Measurements from ENCODE around the gene RNASE13. TPM values are rescaled to one million over a fixed set of nuclear protein-coding genes. Genes with fewer than 3 reads are reported as not detected.
A peak's percentile ranks its signal among the peaks of the same experiment; 100 is the strongest.

The RNASE13 gene
- total and polyA plus RNA-seq, 2 of the 4 experiments (the other 2 are of a cell fraction) = not detected

DNA sequence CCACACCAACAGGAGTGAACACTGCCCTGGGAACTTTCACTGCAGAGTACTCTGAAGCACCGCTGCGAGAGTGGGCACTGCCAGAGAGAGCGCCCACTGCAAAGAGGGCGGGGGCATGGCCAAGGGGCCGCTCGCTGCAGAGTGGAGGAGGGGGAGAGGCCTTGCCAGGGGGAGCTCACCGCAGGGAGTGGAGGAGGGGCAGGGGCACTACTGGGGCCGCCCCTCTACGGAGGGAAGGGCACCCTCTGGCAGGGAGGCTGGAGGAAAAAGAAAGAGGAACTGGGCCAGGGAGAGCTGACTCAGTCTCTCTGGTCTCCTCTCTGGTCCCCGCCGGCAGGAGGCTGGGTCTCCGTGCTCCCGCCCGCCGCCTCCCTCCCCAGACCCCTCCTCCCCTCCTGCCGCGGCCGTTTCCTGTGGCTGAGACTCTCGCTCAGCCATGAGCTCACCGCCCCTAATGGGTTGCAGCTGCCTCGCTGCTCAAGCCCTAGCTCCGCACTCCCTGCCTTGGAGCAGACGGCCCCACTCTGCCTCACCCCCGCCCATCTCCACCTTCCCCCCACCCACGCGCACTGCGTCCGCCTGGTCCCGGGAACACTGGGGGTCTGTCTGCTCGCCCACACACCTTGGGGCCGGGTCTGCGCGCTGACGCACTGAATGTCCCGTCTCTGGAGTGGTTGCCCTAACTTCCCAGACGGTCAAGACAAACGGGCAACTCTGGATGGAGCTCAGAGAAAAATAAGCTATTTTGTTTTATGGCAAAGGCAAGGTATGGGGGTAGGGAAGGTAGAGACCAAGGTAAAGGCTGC is 36.8 kb upstream of the RNASE13 start:
- Histone ChIP-seq H3K4me1 (ENCODE audit: control insufficient read depth, insufficient read depth, low read length) (peaks cover 22% of the 10 kb centered on the region), H4K91ac (ENCODE audit: insufficient read depth, low read depth, low read length) (peak overlapping the region; percentile 66), H4K5ac (ENCODE audit: low read depth, low read length) (peak overlapping the region; percentile 28), H2BK20ac (ENCODE audit: low read depth, low read length) (0 out of 2 replicates have a peak overlapping the region, but pooled peaks have one; percentile 18), H3K9me3 (ENCODE audit: control insufficient read depth, insufficient read depth, low read length) (no peaks in the 10 kb centered on the region), H3K18ac (ENCODE audit: low read depth, low read length) (peak overlapping the region; percentile 21), H2AK5ac (ENCODE audit: low read depth, low read length) (peak overlapping the region; percentile 93; the same call in 1 of the 2 replicates), H3K56ac (ENCODE audit: extremely low read depth, insufficient read depth, low read length) (peak overlapping the region; percentile 81), H3K14ac (replicated peaks; ENCODE audit: low read depth, low read length) (peak overlapping the region; percentile 83), H3K4me2 (ENCODE audit: low read depth, low read length) (peak overlapping the region; percentile 93), H2AFZ (replicated peaks; ENCODE audit: low read length, poor library complexity) (peak overlapping the region; percentile 88), H4K8ac (ENCODE audit: low read depth in 2 of 2, low read length in 2 of 2) (peak overlapping the region; percentile 49 to 82), H2BK5ac (ENCODE audit: low read depth, low read length, poor library complexity, severe bottlenecking) (peak overlapping the region; percentile 97), H4K20me1 (ENCODE audit: insufficient read depth, low read length) (peaks cover 10% of the 10 kb centered on the region), H3K9me1 (ENCODE audit: insufficient read depth, low read length) (peaks cover 10% of the 10 kb centered on the region), H3K9ac (ENCODE audit: low read depth, low read length) (peak overlapping the region; percentile 91), H2AK9ac (replicated peaks; ENCODE audit: low read depth, low read length, poor library complexity) (peak overlapping the region; percentile 96), H3K4ac (ENCODE audit: low read depth, low read length) (peak overlapping the region; percentile 90), H2BK120ac (ENCODE audit: low read depth, low read length) (peak overlapping the region; percentile 70), H3K79me1 (ENCODE audit: low read depth in 1 of 2, low read length in 2 of 2) (peaks cover 19 to 60% of the 10 kb centered on the region in 2 experiments), H3K27me3 (ENCODE audit: control insufficient read depth, insufficient read depth, low read length) (no peaks in the 10 kb centered on the region), H3K23ac (ENCODE audit: low read depth, low read length) (peak overlapping the region; percentile 82), H3K36me3 (ENCODE audit: control insufficient read depth, insufficient read depth, low read length) (peaks cover 33% of the 10 kb centered on the region), H2BK15ac (ENCODE audit: low read depth, low read length) (0 out of 3 replicates have a peak overlapping the region, but pooled peaks have one; percentile 3), H3K4me3 (ENCODE audit: insufficient read depth, low read depth, low read length) (peak overlapping the region; percentile 68), H3K27ac (ENCODE audit: insufficient read depth, low read length) (peak overlapping the region; percentile 96)
- in situ Hi-C loops (cut with MboI; ENCODE audit: low sequenced_read_pairs) (no loop called here), intact Hi-C loops (cut with micrococcal nuclease) (loop anchor here (1.0 kb wide), 3 partner anchors 14 to 57 kb away; no protein-coding TSS in a partner anchor), dilution Hi-C loops (cut with HindIII; ENCODE audit: low sequenced_read_pairs, unreplicated experiment) (no loop called here)
- TF ChIP-seq RAD21 (IDR thresholded peaks at IDR 0.05; ENCODE audit: low read length) (no peak), MAZ (IDR thresholded peaks at IDR 0.05; ENCODE audit: borderline replicate concordance, low read depth, low read length) (peak; percentile 73), MAFK (IDR thresholded peaks at IDR 0.05; ENCODE audit: low read depth, low read length) (no peak), NFE2L2 (IDR thresholded peaks at IDR 0.05; ENCODE audit: low read depth, low read length) (no peak), POLR2A (IDR thresholded peaks at IDR 0.05; ENCODE audit: low read depth, low read length) (peak; percentile 69; the same call in 1 of the 2 replicates), BHLHE40 (IDR thresholded peaks at IDR 0.05; ENCODE audit: low read depth, low read length) (no peak), RCOR1 (IDR thresholded peaks at IDR 0.05; ENCODE audit: insufficient replicate concordance, low read length) (no peak), RFX5 (IDR thresholded peaks at IDR 0.05; ENCODE audit: low read depth, low read length) (no peak), MXI1 (IDR thresholded peaks at IDR 0.05; ENCODE audit: borderline replicate concordance, low read depth, low read length) (no peak; the same call in 1 of the 2 replicates), CHD1 (IDR thresholded peaks at IDR 0.05; ENCODE audit: low read depth, low read length) (peak; percentile 89; the same call in 1 of the 2 replicates)
- WGBS, 2 experiments (ENCODE audit: extremely low coverage in 2 of 2, insufficient read length in 1 of 2) = 0% methylated on average over 6 of the region's 37 CpGs; no CpG with 5 or more reads in 1 of the 2 experiments
- DNase-seq = peak; percentile 95
- peak; percentile 73 for ATAC-seq (ENCODE audit: low read depth)
- POLR2A ChIA-PET (ENCODE audit: unreplicated experiment) = interaction anchor here (0.6 to 1.0 kb wide), 4 partner anchors 13 to 29 kb away, joined by 3 to 8 read pairs (median 4); partner anchors contain the start of gene TMEM253
- CTCF ChIA-PET = interaction anchor here (0.7 to 2.8 kb wide), 10 partner anchors 12 to 57 kb away, joined by 3 to 18 read pairs (median 4); no protein-coding TSS in a partner anchor
- no TSS peak for BruUV-seq (replicated peaks)

All from IMR-90 (cell line).